Glutamatergic neuron (in vitro differentiated cells): ENCODE measurements around the gene PPOX. TPM values are rescaled to one million over a fixed set of nuclear protein-coding genes. Genes with fewer than 3 reads are reported as not detected.

ENCODE experiments used
- DNase-seq: peaks from one replicate; pipeline ENCODE4 v3.0.0; 2022
- H3K27ac Mint-ChIP-seq: one replicate; pipeline ENCODE4 v1.8.0; 2020; ENCODE audit warnings: mild to moderate bottlenecking, mixed read lengths, inconsistent platforms; ENCODE audit not compliant: unreplicated experiment
- H3K27me3 Mint-ChIP-seq: one replicate; pipeline ENCODE4 v1.8.0; 2020; ENCODE audit warnings: mild to moderate bottlenecking, moderate library complexity, mixed read lengths, inconsistent platforms; ENCODE audit not compliant: unreplicated experiment
- H3K36me3 Mint-ChIP-seq: one replicate; pipeline ENCODE4 v1.8.0; 2020; ENCODE audit warnings: mild to moderate bottlenecking, mixed read lengths, inconsistent platforms; ENCODE audit not compliant: unreplicated experiment
- H3K4me1 Mint-ChIP-seq: one replicate; pipeline ENCODE4 v1.8.0; 2020; ENCODE audit warnings: mild to moderate bottlenecking, low read depth, mixed read lengths, inconsistent platforms; ENCODE audit not compliant: unreplicated experiment
- H3K4me3 Mint-ChIP-seq: one replicate; pipeline ENCODE4 v1.8.0; 2020; ENCODE audit warnings: mild to moderate bottlenecking, mixed read lengths, inconsistent platforms; ENCODE audit not compliant: unreplicated experiment
- H3K9me3 Mint-ChIP-seq: one replicate; pipeline ENCODE4 v1.8.0; 2020; ENCODE audit warnings: mild to moderate bottlenecking, moderate library complexity, mixed read lengths, inconsistent platforms; ENCODE audit not compliant: unreplicated experiment
- total RNA-seq: library from RNA; stranded (reverse); fragmentation: NEBNext Ultra II Directional; extraction: Animal tissue kit (Norgen Biotek cat#: 25700); gene quantifications from one replicate; pipeline ENCODE4 v1.2.1, GENCODE V29; 2021; ENCODE audit not compliant: unreplicated experiment
- TF ChIP-seq, protein P1 (sequence below): fragments of 200-600 bp; sonication (generic); IDR thresholded peaks from one replicate; pipeline ENCODE4 v1.5.0; 2021; ENCODE audit not compliant: partially characterized antibody, unreplicated experiment

PPOX gene
- total RNA-seq, 1 donor from 2014 or later = 53.2 TPM

DNA sequence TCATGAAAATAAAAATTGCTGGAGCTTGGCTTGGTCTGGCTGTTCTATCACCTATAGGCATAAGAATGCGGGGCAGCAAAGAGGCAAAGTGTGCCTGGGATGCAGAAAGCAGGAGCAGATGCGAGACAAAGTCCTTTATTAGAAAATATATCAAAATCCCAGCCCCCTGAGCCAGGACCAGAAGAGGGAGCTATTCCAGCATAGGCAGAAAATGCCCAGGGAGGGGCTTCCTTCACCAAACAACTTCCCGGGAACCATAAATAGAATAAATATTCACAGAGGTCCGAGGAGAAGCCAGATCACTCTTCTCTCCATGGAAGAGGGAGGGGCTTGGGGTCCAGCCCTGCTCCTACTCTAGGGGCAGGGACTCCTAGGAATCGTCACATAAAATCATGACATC, 5.0 kb downstream of the PPOX start:
- peaks cover 7% of the 10 kb centered on the region for H3K36me3 Mint-ChIP-seq
- TF ChIP-seq, protein P1, sequence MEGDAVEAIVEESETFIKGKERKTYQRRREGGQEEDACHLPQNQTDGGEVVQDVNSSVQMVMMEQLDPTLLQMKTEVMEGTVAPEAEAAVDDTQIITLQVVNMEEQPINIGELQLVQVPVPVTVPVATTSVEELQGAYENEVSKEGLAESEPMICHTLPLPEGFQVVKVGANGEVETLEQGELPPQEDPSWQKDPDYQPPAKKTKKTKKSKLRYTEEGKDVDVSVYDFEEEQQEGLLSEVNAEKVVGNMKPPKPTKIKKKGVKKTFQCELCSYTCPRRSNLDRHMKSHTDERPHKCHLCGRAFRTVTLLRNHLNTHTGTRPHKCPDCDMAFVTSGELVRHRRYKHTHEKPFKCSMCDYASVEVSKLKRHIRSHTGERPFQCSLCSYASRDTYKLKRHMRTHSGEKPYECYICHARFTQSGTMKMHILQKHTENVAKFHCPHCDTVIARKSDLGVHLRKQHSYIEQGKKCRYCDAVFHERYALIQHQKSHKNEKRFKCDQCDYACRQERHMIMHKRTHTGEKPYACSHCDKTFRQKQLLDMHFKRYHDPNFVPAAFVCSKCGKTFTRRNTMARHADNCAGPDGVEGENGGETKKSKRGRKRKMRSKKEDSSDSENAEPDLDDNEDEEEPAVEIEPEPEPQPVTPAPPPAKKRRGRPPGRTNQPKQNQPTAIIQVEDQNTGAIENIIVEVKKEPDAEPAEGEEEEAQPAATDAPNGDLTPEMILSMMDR = no peak

DNA sequence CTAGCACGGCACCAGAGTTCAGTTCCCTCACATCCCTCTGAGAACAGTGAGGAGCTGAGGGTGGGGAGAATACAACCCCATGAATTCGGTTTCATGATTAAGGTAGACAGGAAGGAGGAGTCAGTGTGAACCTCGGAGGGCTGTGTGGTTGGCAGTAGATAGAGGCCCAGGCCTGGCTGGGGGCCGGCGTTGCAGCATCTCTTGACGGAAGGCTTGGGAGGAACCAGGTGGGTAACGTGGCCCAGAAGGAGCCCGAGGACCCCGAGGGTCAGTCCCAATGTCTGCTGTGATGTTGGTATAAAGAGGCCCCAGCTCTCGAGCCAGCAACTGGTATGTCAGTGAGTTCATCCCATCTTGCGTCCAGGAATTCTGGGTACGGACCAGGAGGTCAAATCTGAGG, 5.5 kb downstream of the PPOX start:
- Mint-ChIP-seq H3K4me1 (peaks cover 4% of the 10 kb centered on the region), H3K36me3 (peaks cover 7% of the 10 kb centered on the region), H3K27ac (no peak overlapping the region), H3K27me3 (peaks cover 7% of the 10 kb centered on the region), H3K4me3 (no peak overlapping the region), H3K9me3 (peaks cover 8% of the 10 kb centered on the region)
- TF ChIP-seq, protein P1 = no peak
- no peak for DNase-seq

More for the DNA sequence above, 5.0 kb downstream of the PPOX start:
- H3K4me1 Mint-ChIP-seq = peaks cover 4% of the 10 kb centered on the region
- peaks cover 8% of the 10 kb centered on the region for H3K9me3 Mint-ChIP-seq
- no peak overlapping the region for H3K27ac Mint-ChIP-seq
- H3K27me3 Mint-ChIP-seq = peaks cover 8% of the 10 kb centered on the region
- no peak for DNase-seq
- no peak overlapping the region for H3K4me3 Mint-ChIP-seq

DNA sequence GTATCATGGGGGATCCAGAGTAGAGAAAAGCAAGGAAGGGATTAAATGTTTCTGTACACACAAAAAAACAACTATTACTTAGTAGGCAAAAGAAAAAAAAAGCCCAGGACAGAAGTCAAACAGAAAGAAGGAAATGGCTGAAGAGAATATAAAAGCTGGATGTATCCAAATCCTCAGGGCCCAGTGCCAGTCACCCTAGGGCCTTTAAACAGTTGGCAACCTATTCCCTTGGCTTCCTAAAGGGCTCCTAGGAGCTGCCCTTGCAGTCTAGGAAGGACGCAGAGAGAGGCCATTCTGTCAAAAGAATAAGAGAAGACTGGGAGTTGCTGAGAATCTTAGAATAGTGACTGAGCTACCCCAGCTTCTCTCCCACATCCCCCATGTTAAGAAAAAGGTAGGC, 6.1 kb downstream of the PPOX start:
- Mint-ChIP-seq H3K36me3 (peaks cover 7% of the 10 kb centered on the region), H3K4me1 (no peaks in the 10 kb centered on the region), H3K9me3 (peaks cover 6% of the 10 kb centered on the region), H3K4me3 (no peak overlapping the region), H3K27ac (no peak overlapping the region), H3K27me3 (peaks cover 7% of the 10 kb centered on the region)
- no peak for DNase-seq
- TF ChIP-seq, protein P1 = no peak

DNA sequence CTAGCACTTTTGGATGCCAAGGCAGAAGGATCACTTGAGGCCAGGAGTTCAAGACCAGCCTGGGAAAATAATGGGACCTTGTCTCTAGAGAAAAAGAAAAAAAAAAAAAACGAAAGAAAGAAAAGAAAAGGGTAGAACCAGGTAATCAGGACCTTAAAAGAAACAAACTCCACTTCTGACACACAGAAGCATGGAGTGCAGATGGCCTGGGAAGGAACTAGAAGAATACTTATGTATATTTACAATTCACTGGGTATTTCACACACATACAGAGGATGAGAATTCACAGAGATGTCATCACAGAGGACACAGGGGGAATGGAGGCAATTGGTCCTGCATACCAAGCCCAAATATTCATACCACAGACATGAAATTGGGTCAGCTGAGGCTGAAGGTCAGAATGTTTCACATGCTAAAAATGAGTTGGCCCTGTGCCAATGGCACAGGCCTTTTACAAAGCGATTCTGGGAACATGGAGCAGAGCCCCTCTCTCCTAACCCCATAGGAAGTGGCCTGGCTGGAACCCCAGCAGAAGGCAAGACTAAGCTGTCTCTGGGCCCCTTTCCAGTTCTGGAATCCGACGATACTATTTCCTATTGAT, 6.7 kb downstream of the PPOX start:
- peaks cover 8% of the 10 kb centered on the region for H3K9me3 Mint-ChIP-seq
- TF ChIP-seq, protein P1 = no peak
- no peak for DNase-seq
- peaks cover 9% of the 10 kb centered on the region for H3K27me3 Mint-ChIP-seq
- H3K4me1 Mint-ChIP-seq = peaks cover 3% of the 10 kb centered on the region
- H3K36me3 Mint-ChIP-seq = peaks cover 7% of the 10 kb centered on the region
- H3K27ac Mint-ChIP-seq = no peak overlapping the region
- no peak overlapping the region for H3K4me3 Mint-ChIP-seq

DNA sequence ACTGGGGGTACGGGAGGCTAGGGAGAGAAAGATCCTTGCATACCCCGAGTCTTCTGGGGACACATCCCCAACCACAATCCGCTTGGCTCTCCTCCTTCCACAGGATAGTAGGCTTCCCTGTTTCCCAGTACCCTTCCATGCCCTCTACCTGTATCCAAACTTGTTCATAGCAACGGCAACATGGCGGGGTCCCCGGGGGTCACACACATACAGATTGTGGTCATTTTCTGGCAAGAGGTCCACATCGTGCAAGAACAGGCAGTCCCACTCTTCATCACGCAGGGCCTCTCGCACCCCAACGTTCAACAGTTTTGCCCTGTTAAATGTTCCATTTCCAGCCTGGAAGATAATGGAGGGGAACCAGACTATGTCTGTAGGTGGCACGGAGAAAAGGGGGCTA, 7.5 kb downstream of the PPOX start:
- H3K27me3 Mint-ChIP-seq = peaks cover 14% of the 10 kb centered on the region
- DNase-seq = no peak
- H3K36me3 Mint-ChIP-seq = peaks cover 7% of the 10 kb centered on the region
- H3K4me3 Mint-ChIP-seq = no peak overlapping the region
- peaks cover 8% of the 10 kb centered on the region for H3K4me1 Mint-ChIP-seq
- no peak overlapping the region for H3K27ac Mint-ChIP-seq
- TF ChIP-seq, protein P1 = no peak
- H3K9me3 Mint-ChIP-seq = peaks cover 11% of the 10 kb centered on the region
